ENCODE results near the gene DDX51.

DDX51 gene

GRCh38 chr12:132121283-132121682 is 22.8 kb downstream of the DDX51 start:
- no peak overlapping the region for H3K27ac ChIP-seq
- TF ChIP-seq, protein P1, sequence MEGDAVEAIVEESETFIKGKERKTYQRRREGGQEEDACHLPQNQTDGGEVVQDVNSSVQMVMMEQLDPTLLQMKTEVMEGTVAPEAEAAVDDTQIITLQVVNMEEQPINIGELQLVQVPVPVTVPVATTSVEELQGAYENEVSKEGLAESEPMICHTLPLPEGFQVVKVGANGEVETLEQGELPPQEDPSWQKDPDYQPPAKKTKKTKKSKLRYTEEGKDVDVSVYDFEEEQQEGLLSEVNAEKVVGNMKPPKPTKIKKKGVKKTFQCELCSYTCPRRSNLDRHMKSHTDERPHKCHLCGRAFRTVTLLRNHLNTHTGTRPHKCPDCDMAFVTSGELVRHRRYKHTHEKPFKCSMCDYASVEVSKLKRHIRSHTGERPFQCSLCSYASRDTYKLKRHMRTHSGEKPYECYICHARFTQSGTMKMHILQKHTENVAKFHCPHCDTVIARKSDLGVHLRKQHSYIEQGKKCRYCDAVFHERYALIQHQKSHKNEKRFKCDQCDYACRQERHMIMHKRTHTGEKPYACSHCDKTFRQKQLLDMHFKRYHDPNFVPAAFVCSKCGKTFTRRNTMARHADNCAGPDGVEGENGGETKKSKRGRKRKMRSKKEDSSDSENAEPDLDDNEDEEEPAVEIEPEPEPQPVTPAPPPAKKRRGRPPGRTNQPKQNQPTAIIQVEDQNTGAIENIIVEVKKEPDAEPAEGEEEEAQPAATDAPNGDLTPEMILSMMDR (conservative IDR thresholded peaks at IDR 0.05): no peak

GRCh38 chr12:132118876-132119275 is 25.2 kb downstream of the DDX51 start:
- no peak overlapping the region for H3K27ac ChIP-seq
- TF ChIP-seq, protein P1 (conservative IDR thresholded peaks at IDR 0.05): no peak

DNA sequence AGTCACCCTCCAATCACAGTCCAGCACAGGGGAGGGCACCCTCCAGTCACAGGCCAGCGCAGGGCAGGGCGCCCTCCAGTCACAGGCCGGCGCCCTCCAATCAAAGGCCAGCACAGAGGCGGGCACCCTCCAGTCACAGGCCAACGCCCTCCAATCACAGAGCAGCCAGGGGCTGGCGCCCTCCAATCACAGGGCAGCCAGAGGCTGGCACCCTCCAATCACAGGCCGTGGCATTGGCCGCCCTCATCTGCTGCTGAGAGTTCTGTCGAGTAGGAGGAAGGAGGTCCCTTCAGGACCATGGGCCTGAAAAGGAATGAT is 26.6 kb downstream of the DDX51 start:
- no peak overlapping the region for H3K27ac ChIP-seq
- TF ChIP-seq, protein P1 (conservative IDR thresholded peaks at IDR 0.05): no peak

- H3K27ac ChIP-seq: no peak overlapping the region
- TF ChIP-seq, protein P1 (conservative IDR thresholded peaks at IDR 0.05): no peak
Measured at GRCh38 chr12:132116709-132117557, 27.2 kb downstream of the DDX51 start.

GRCh38 chr12:132115500-132115899 is 28.6 kb downstream of the DDX51 start:
- TF ChIP-seq, protein P1 (conservative IDR thresholded peaks at IDR 0.05): no peak

GRCh38 chr12:132114667-132115066 is 29.5 kb downstream of the DDX51 start:
- no peak overlapping the region for H3K27ac ChIP-seq

More at GRCh38 chr12:132115500-132115899, 28.6 kb downstream of the DDX51 start:
- no peak overlapping the region for H3K27ac ChIP-seq

GRCh38 chr12:132111654-132112304 is 32.3 kb downstream of the DDX51 start:
- TF ChIP-seq, protein P1 (conservative IDR thresholded peaks at IDR 0.05): no peak
- H3K27ac ChIP-seq: no peak overlapping the region

More at GRCh38 chr12:132114667-132115066, 29.5 kb downstream of the DDX51 start:
- TF ChIP-seq, protein P1 (conservative IDR thresholded peaks at IDR 0.05): no peak

All from VCaP (cell line).